HL-60/S4 (cell line): ENCODE data around the gene VPREB3.

Experiments used
- in situ Hi-C: fragments of 300-500 bp; cut with MboI; formaldehyde crosslinking; loops from 2 replicates; pipeline ENCODE4 v1.14.3; 2022; ENCODE audit warnings: low sequenced_read_pairs

The VPREB3 gene

GRCh38 chr22:23767673-23768548 is 13.7 kb upstream of the VPREB3 start, which contains the start of gene CHCHD10:
Gene CHCHD10 (minus strand): TSS chr22:23767972. CDS start chr22:23767874, 98 bp downstream.
- in situ Hi-C loops = no loop called here

- in situ Hi-C loops = no loop called here
These were observed 13.1 kb upstream of the VPREB3 start for GRCh38 chr22:23767303-23767672.

- in situ Hi-C loops = no loop called here
These were observed 11.0 kb upstream of the VPREB3 start for GRCh38 chr22:23764899-23765881.

- in situ Hi-C loops = no loop called here
These were observed 9.7 kb upstream of the VPREB3 start for GRCh38 chr22:23763954-23764353.

- in situ Hi-C loops = no loop called here
These were observed 9.3 kb upstream of the VPREB3 start for GRCh38 chr22:23763579-23763945.

- in situ Hi-C loops = no loop called here
These were observed 8.8 kb upstream of the VPREB3 start, which contains the start of gene C22orf15 for GRCh38 chr22:23762842-23763578. Gene C22orf15 (plus strand): TSS chr22:23762990. CDS start chr22:23763307, 317 bp downstream.

- in situ Hi-C loops = no loop called here
These were observed 5.8 kb upstream of the VPREB3 start for GRCh38 chr22:23760056-23760455.

GRCh38 chr22:23759566-23759965 is 5.3 kb upstream of the VPREB3 start:
- in situ Hi-C loops = no loop called here

- in situ Hi-C loops = no loop called here
These were observed 2.7 kb upstream of the VPREB3 start for GRCh38 chr22:23756891-23757290.

GRCh38 chr22:23755711-23756110 is 1.5 kb upstream of the VPREB3 start:
- in situ Hi-C loops = no loop called here

- in situ Hi-C loops = no loop called here
These were observed 883 bp upstream of the VPREB3 start for GRCh38 chr22:23754980-23755636.

GRCh38 chr22:23753385-23753784 is 840 bp downstream of the VPREB3 start:
- in situ Hi-C loops = no loop called here

- in situ Hi-C loops = no loop called here
These were observed 1.5 kb downstream of the VPREB3 start for GRCh38 chr22:23752750-23753149.

- in situ Hi-C loops = no loop called here
These were observed 2.0 kb downstream of the VPREB3 start for GRCh38 chr22:23752090-23752691.

GRCh38 chr22:23751441-23751996 is 2.7 kb downstream of the VPREB3 start:
- in situ Hi-C loops = no loop called here

GRCh38 chr22:23750714-23751440 is 3.3 kb downstream of the VPREB3 start, which contains the start of gene ZNF70:
Gene ZNF70 (minus strand): TSS chr22:23751112. CDS start chr22:23745140, 5,972 bp downstream.
- in situ Hi-C loops = no loop called here

- in situ Hi-C loops = no loop called here
These were observed 3.9 kb downstream of the VPREB3 start for GRCh38 chr22:23750367-23750713.

- in situ Hi-C loops = no loop called here
These were observed 4.4 kb downstream of the VPREB3 start for GRCh38 chr22:23749841-23750301.

GRCh38 chr22:23745791-23746190 is 8.4 kb downstream of the VPREB3 start:
- in situ Hi-C loops = no loop called here
